ENCODE data around the gene FAM204A.

DNA sequence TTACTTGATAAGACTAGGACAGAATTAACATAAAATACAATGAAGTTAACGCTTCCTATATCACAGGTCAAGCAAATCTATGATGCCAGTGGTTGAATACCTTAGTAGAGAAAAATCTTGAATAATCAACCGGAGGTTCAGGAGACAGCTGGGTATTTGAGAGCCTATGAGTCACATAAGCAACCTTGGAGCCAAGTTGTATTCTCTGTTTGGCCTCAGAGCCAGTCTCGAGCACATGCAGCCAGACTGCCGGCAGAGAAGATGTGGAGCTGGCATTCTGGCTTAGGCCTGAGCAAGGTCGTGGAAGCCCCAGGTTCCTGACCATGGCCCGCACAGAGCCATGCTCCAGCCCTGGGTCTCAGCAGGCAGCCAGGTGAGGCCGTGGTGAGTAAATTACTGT lies 90.3 kb downstream of the FAM204A start:
- TF ChIP-seq, protein P1, sequence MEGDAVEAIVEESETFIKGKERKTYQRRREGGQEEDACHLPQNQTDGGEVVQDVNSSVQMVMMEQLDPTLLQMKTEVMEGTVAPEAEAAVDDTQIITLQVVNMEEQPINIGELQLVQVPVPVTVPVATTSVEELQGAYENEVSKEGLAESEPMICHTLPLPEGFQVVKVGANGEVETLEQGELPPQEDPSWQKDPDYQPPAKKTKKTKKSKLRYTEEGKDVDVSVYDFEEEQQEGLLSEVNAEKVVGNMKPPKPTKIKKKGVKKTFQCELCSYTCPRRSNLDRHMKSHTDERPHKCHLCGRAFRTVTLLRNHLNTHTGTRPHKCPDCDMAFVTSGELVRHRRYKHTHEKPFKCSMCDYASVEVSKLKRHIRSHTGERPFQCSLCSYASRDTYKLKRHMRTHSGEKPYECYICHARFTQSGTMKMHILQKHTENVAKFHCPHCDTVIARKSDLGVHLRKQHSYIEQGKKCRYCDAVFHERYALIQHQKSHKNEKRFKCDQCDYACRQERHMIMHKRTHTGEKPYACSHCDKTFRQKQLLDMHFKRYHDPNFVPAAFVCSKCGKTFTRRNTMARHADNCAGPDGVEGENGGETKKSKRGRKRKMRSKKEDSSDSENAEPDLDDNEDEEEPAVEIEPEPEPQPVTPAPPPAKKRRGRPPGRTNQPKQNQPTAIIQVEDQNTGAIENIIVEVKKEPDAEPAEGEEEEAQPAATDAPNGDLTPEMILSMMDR (conservative IDR thresholded peaks at IDR 0.05; ENCODE audit: low read depth, low read length): no peak
- TF ChIP-seq EZH2phosphoT487 (IDR thresholded peaks at IDR 0.05; ENCODE audit: borderline replicate concordance, low read length): no peak
